GM23248 (cell line): ENCODE results near the gene NOTCH2. TPM values are rescaled to one million over a fixed set of nuclear protein-coding genes. Genes with fewer than 3 reads are reported as not detected.
"Not testable (repeated sequence)": the region's sequence is repeated elsewhere in the genome, so short reads cannot be mapped to it uniquely, and the experiment has no call there.

Experiments
- DNase-seq: peaks from one replicate; pipeline ENCODE4 v3.0.0-alpha.2; 2015
- H2AFZ ChIP-seq: fragments of 200-600 bp; sonication (generic); 2 replicates; pipeline ENCODE4 v1.6.1; 2016; ENCODE audit warnings: antibody characterized with exemption
- H3F3A ChIP-seq: fragments of 200-600 bp; sonication (generic); 2 replicates; pipeline ENCODE4 v1.6.1; 2016; ENCODE audit warnings: mild to moderate bottlenecking, antibody characterized with exemption, mixed run types; ENCODE audit not compliant: insufficient read depth
- H3K27ac ChIP-seq: fragments of 200-600 bp; sonication (generic); 2 replicates; pipeline ENCODE4 v1.5.1; 2016; ENCODE audit warnings: mild to moderate bottlenecking
- H3K27me3 ChIP-seq: fragments of 200-600 bp; sonication (generic); replicated peaks from 2 replicates; pipeline ENCODE4 v1.6.1; 2016; ENCODE audit warnings: mild to moderate bottlenecking; ENCODE audit not compliant: insufficient read depth
- H3K36me3 ChIP-seq: fragments of 200-600 bp; sonication (generic); 2 replicates; pipeline ENCODE4 v1.6.1; 2016; ENCODE audit warnings: low read depth, mild to moderate bottlenecking
- H3K4me1 ChIP-seq: fragments of 200-600 bp; sonication (generic); 2 replicates; pipeline ENCODE4 v1.6.1; 2016; ENCODE audit warnings: mild to moderate bottlenecking; ENCODE audit not compliant: insufficient read depth
- H3K4me2 ChIP-seq: fragments of 200-600 bp; sonication (generic); one replicate; pipeline ENCODE4 v1.6.1; 2016; ENCODE audit warnings: mild to moderate bottlenecking; ENCODE audit not compliant: unreplicated experiment
- H3K4me3 ChIP-seq: fragments of 200-600 bp; sonication (generic); 2 replicates; pipeline ENCODE4 v1.5.1; 2016; ENCODE audit warnings: mild to moderate bottlenecking
- H3K79me2 ChIP-seq: fragments of 200-600 bp; sonication (generic); 2 replicates; pipeline ENCODE4 v1.6.1; 2016; ENCODE audit warnings: mild to moderate bottlenecking; ENCODE audit not compliant: insufficient read depth
- H3K9ac ChIP-seq: fragments of 200-600 bp; sonication (generic); 2 replicates; pipeline ENCODE4 v1.6.1; 2016; ENCODE audit warnings: mild to moderate bottlenecking
- H3K9me2 ChIP-seq: fragments of 200-600 bp; sonication (generic); 2 replicates; pipeline ENCODE4 v1.6.1; 2016; ENCODE audit warnings: mixed run types, mild to moderate bottlenecking, moderate library complexity; ENCODE audit not compliant: insufficient read depth
- H3K9me3 ChIP-seq: fragments of 200-600 bp; sonication (generic); one replicate; pipeline ENCODE4 v1.6.1; 2017; ENCODE audit warnings: low read depth
- H4K20me1 ChIP-seq: fragments of 200-600 bp; sonication (generic); 2 replicates; pipeline ENCODE4 v1.6.0; 2016; ENCODE audit not compliant: insufficient read depth
- EZH2 ChIP-seq: fragments of 200-600 bp; sonication (generic); IDR thresholded peaks from 2 replicates; pipeline ENCODE4 v1.6.1; 2018; ENCODE audit warnings: antibody characterized with exemption, mild to moderate bottlenecking; ENCODE audit not compliant: insufficient read depth, poor library complexity, severe bottlenecking
- EZH2phosphoT487 ChIP-seq: fragments of 200-600 bp; sonication (generic); IDR thresholded peaks from 2 replicates; pipeline ENCODE4 v1.6.1; 2018; ENCODE audit warnings: antibody characterized with exemption, moderate library complexity, mild to moderate bottlenecking, low read depth; ENCODE audit not compliant: insufficient read depth
- WGBS, 2 experiments: methylation state at CpG; one replicate each; pipeline ENCODE4 v1.1.6; 2015 to 2017; ENCODE audit warnings: low lambda C conversion rate in 2 of 2, low coverage in 1 of 2; ENCODE audit errors: missing lambda C conversion rate in 2 of 2; 5-methylcytosine and 5-hydroxymethylcytosine counted together
- in situ Hi-C: fragments of 300-500 bp; cut with MboI; formaldehyde crosslinking; loops from 2 replicates; pipeline ENCODE4 v1.15.0; 2020
- polyA plus RNA-seq: library from polyadenylated mRNA; unstranded; fragments of >200 nt; fragmentation: Nextera tagmentation; extraction: Ambion mirVana; gene quantifications from 2 replicates; pipeline ENCODE4 v1.2.1, GENCODE V29; 2016
- total RNA-seq: library from RNA; depleted of rRNA; stranded (reverse); fragments of >200 nt; shearing (Covaris generic); gene quantifications from 2 replicates; pipeline ENCODE4 v1.2.3, GENCODE V29; 2014

NOTCH2 gene
- total and polyA plus RNA-seq, 2 experiments from 2014 or later = 45.2 to 136 TPM

DNA sequence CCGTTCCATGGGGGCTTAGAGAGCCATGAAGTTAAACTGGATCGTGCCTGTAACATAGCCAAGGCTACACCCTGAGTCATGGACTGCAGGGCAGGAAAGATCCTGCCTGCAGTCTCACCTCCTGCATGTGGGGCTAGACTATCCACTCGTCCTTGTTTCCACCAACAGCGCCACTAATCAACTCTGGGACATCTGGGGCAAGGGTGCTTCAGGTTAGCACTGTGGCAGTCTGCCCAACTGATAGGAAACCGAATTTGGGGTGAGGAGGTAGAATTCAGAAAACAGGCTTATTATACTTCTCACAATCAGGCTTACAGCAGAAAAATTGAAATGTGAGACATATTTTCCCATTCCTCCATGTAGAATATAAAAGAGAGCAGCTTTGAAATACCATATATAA lies 88.0 kb downstream of the NOTCH2 start:
- TF ChIP-seq EZH2phosphoT487 (no peak), EZH2 (no peak)
- H3K4me1 ChIP-seq = peaks cover 50% of the 10 kb centered on the region
- no peak overlapping the region for H3K4me2 ChIP-seq

GRCh38 chr1:119978018-119978505 lies 91.4 kb downstream of the NOTCH2 start:
- in situ Hi-C loops = no loop called here
- peaks cover 22% of the 10 kb centered on the region for H3F3A ChIP-seq
- no peaks in the 10 kb centered on the region for H3K36me3 ChIP-seq
- H3K4me1 ChIP-seq = peaks cover 22% of the 10 kb centered on the region
- H3K9me2 ChIP-seq = no peaks in the 10 kb centered on the region
- H3K79me2 ChIP-seq = peaks cover 90% of the 10 kb centered on the region
- no peak overlapping the region for H3K4me2 ChIP-seq
- H2AFZ ChIP-seq = no peak overlapping the region
- H3K9ac ChIP-seq = no peak overlapping the region
- DNase-seq = no peak
- WGBS, 2 experiments = 55 to 64% methylated on average over 4 of the region's 4 CpGs
- TF ChIP-seq EZH2phosphoT487 (no peak), EZH2 (no peak)
- H3K9me3 ChIP-seq = no peaks in the 10 kb centered on the region
- H3K4me3 ChIP-seq = no peak overlapping the region
- no peaks in the 10 kb centered on the region for H3K27me3 ChIP-seq
- H3K27ac ChIP-seq = no peak overlapping the region
- 0 out of 2 replicates have a peak, but pooled peaks cover 4% of the 10 kb centered on the region for H4K20me1 ChIP-seq

More for the DNA sequence above, 88.0 kb downstream of the NOTCH2 start:
- H3K9me3 ChIP-seq = no peaks in the 10 kb centered on the region
- no peak overlapping the region for H2AFZ ChIP-seq
- in situ Hi-C loops = no loop called here
- no peak for DNase-seq
- no peaks in the 10 kb centered on the region for H3K27me3 ChIP-seq
- peaks cover 100% of the 10 kb centered on the region for H3K79me2 ChIP-seq
- peak overlapping the region; percentile 29 for H3K27ac ChIP-seq
- WGBS, 2 experiments = 84 to 85% methylated on average over 5 of the region's 5 CpGs
- H4K20me1 ChIP-seq = 0 out of 2 replicates have a peak, but pooled peaks cover 4% of the 10 kb centered on the region
- peaks cover 37% of the 10 kb centered on the region for H3F3A ChIP-seq
- H3K9me2 ChIP-seq = no peaks in the 10 kb centered on the region
- H3K9ac ChIP-seq = no peak overlapping the region
- H3K36me3 ChIP-seq = peaks cover under 1% of the 10 kb centered on the region; the same call in 1 of the 2 replicates
- H3K4me3 ChIP-seq = no peak overlapping the region

GRCh38 chr1:119977113-119977736 lies 92.2 kb downstream of the NOTCH2 start:
- DNase-seq, H2AFZ ChIP-seq, H3K4me3 ChIP-seq, H3K36me3 ChIP-seq, H3K4me2 ChIP-seq, H3K9me3 ChIP-seq, in situ Hi-C loops, H3K27me3 ChIP-seq, H3K9ac ChIP-seq, H3K27ac ChIP-seq, H4K20me1 ChIP-seq, H3K9me2 ChIP-seq: not testable (repeated sequence)
- peaks cover 25% of the 10 kb centered on the region for H3K4me1 ChIP-seq
- peaks cover 90% of the 10 kb centered on the region for H3K79me2 ChIP-seq
- 96 to 98% methylated on average over 7 to 8 of the region's 8 CpGs for WGBS, 2 experiments
- H3F3A ChIP-seq = peaks cover 18% of the 10 kb centered on the region

DNA sequence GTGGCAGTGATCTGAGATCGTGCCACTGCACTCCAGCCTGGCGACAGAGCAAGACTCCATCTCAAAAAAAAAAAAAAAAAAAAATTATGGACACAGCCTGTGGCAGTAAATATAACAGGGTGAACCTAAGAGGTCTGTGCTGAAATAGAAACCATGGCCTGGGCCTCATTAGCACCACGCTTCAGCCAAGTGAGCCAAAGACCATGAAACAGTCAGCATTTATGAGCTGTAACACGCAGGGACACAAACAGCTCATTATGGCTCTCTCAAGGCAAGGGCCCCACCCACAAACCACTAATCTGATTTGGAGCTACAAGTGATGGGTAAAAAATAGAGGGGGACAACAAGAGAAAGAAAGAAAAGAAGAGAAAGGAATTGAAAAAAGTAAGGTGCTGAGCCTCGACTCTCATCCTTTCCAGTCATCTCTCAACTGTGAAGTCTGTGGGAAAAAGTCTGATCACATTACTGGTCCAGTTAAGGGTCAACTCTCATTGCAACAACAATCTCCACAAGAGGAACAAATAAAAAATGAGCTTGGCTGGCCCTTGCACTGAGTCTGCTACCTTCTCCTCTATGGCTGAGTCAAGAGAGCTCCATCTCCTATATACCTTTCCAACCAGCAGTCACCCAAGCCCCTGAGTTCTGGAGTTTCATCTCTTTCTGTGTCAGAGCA lies 93.7 kb downstream of the NOTCH2 start:
- H3K9ac ChIP-seq, in situ Hi-C loops, H2AFZ ChIP-seq, H3K4me3 ChIP-seq, H3F3A ChIP-seq, H4K20me1 ChIP-seq, H3K36me3 ChIP-seq, H3K27ac ChIP-seq, H3K9me2 ChIP-seq, H3K4me2 ChIP-seq, H3K9me3 ChIP-seq, H3K27me3 ChIP-seq: not testable (repeated sequence)
- DNase-seq = peak; percentile 56
- WGBS, 2 experiments = 32 to 34% methylated on average over 5 of the region's 5 CpGs
- Histone ChIP-seq H3K79me2 (peaks cover 90% of the 10 kb centered on the region), H3K4me1 (peaks cover 13% of the 10 kb centered on the region; the same call in 1 of the 2 replicates)
